ENCODE measurements around the gene ASB9.
"Not testable (repeated sequence)": the region's sequence is repeated elsewhere in the genome, so short reads cannot be mapped to it uniquely, and the experiment has no call there.

The ASB9 gene

GRCh38 chrX:15269618-15270521 lies at the start of gene ASB9:
Gene ASB9, minus strand, starts transcription at chrX:15270083. Its CDS starts 209 bp downstream, at chrX:15269874.
- Mint-ChIP-seq H3K36me3 (ENCODE audit: low read depth) (no peaks in the 10 kb centered on the region), H3K4me3 (peak within 1 kb of the TSS; percentile 0), H3K27me3 (peaks cover 26% of the 10 kb centered on the region), H3K9me3 (no peaks in the 10 kb centered on the region), H3K27ac (peak within 1 kb of the TSS; percentile 1), H3K4me1 (ENCODE audit: low read depth) (peaks cover 12% of the 10 kb centered on the region)
- peak; percentile 32 for DNase-seq

- Mint-ChIP-seq H3K4me3 (no peak overlapping the region), H3K27ac (no peak overlapping the region), H3K4me1 (ENCODE audit: low read depth) (no peaks in the 10 kb centered on the region), H3K9me3 (no peaks in the 10 kb centered on the region), H3K27me3 (peaks cover 18% of the 10 kb centered on the region), H3K36me3 (ENCODE audit: low read depth) (peaks cover 42% of the 10 kb centered on the region)
- DNase-seq: no peak
Measured at GRCh38 chrX:15319075-15319474, 49.2 kb upstream of the ASB9 start.

GRCh38 chrX:15315509-15315908 lies 45.6 kb upstream of the ASB9 start, which contains the start of gene ASB11:
Gene ASB11, minus strand, starts transcription at chrX:15315640. Its CDS starts 35 bp downstream, at chrX:15315605.
- Mint-ChIP-seq H3K36me3 (ENCODE audit: low read depth) (peaks cover 15% of the 10 kb centered on the region), H3K4me3 (no peak within 1 kb of the TSS), H3K4me1 (ENCODE audit: low read depth) (no peaks in the 10 kb centered on the region), H3K9me3 (no peaks in the 10 kb centered on the region), H3K27ac (no peak within 1 kb of the TSS), H3K27me3 (peaks cover 10% of the 10 kb centered on the region)
- DNase-seq: no peak

GRCh38 chrX:15314472-15314871 lies 44.6 kb upstream of the ASB9 start:
- Mint-ChIP-seq H3K4me1 (ENCODE audit: low read depth) (no peaks in the 10 kb centered on the region), H3K4me3 (no peak overlapping the region), H3K36me3 (ENCODE audit: low read depth) (peaks cover 9% of the 10 kb centered on the region), H3K27me3 (peaks cover 13% of the 10 kb centered on the region), H3K9me3 (no peaks in the 10 kb centered on the region), H3K27ac (no peak overlapping the region)
- no peak for DNase-seq

GRCh38 chrX:15311119-15311518 lies 41.2 kb upstream of the ASB9 start:
- no peaks in the 10 kb centered on the region for H3K36me3 Mint-ChIP-seq (ENCODE audit: low read depth)
- no peaks in the 10 kb centered on the region for H3K9me3 Mint-ChIP-seq
- H3K4me3 Mint-ChIP-seq: no peak overlapping the region
- H3K27me3 Mint-ChIP-seq: peaks cover 32% of the 10 kb centered on the region
- no peak for DNase-seq
- H3K4me1 Mint-ChIP-seq (ENCODE audit: low read depth): no peaks in the 10 kb centered on the region
- no peak overlapping the region for H3K27ac Mint-ChIP-seq

GRCh38 chrX:15310117-15310516 lies 40.2 kb upstream of the ASB9 start:
- H3K4me1 Mint-ChIP-seq (ENCODE audit: low read depth): no peaks in the 10 kb centered on the region
- DNase-seq: no peak
- no peak overlapping the region for H3K27ac Mint-ChIP-seq
- no peak overlapping the region for H3K4me3 Mint-ChIP-seq
- no peaks in the 10 kb centered on the region for H3K9me3 Mint-ChIP-seq
- H3K27me3 Mint-ChIP-seq: peaks cover 38% of the 10 kb centered on the region
- no peaks in the 10 kb centered on the region for H3K36me3 Mint-ChIP-seq (ENCODE audit: low read depth)

GRCh38 chrX:15305899-15306298 lies 36.0 kb upstream of the ASB9 start:
- not testable (repeated sequence) for H3K36me3 Mint-ChIP-seq (ENCODE audit: low read depth); DNase-seq; H3K4me1 Mint-ChIP-seq (ENCODE audit: low read depth); H3K4me3 Mint-ChIP-seq; H3K27ac Mint-ChIP-seq; H3K9me3 Mint-ChIP-seq
- H3K27me3 Mint-ChIP-seq: peaks cover 52% of the 10 kb centered on the region

- H3K27me3 Mint-ChIP-seq: peaks cover 45% of the 10 kb centered on the region
- no peaks in the 10 kb centered on the region for H3K36me3 Mint-ChIP-seq (ENCODE audit: low read depth)
- H3K4me1 Mint-ChIP-seq (ENCODE audit: low read depth): peaks cover 5% of the 10 kb centered on the region
- H3K9me3 Mint-ChIP-seq: no peaks in the 10 kb centered on the region
- no peak overlapping the region for H3K4me3 Mint-ChIP-seq
- no peak for DNase-seq
- peak overlapping the region; percentile 1 for H3K27ac Mint-ChIP-seq
Measured at GRCh38 chrX:15301924-15302323, 32.0 kb upstream of the ASB9 start.

GRCh38 chrX:15299941-15300851 lies 30.3 kb upstream of the ASB9 start:
- Mint-ChIP-seq H3K4me1 (ENCODE audit: low read depth) (peaks cover 5% of the 10 kb centered on the region), H3K27me3 (peaks cover 32% of the 10 kb centered on the region), H3K27ac (no peak overlapping the region), H3K9me3 (no peaks in the 10 kb centered on the region), H3K36me3 (ENCODE audit: low read depth) (no peaks in the 10 kb centered on the region), H3K4me3 (no peak overlapping the region)
- no peak for DNase-seq

GRCh38 chrX:15298780-15299179 lies 28.9 kb upstream of the ASB9 start:
- H3K27ac Mint-ChIP-seq: no peak overlapping the region

GRCh38 chrX:15298201-15298600 lies 28.3 kb upstream of the ASB9 start:
- Mint-ChIP-seq H3K36me3 (ENCODE audit: low read depth) (no peaks in the 10 kb centered on the region), H3K4me1 (ENCODE audit: low read depth) (peaks cover 5% of the 10 kb centered on the region), H3K27ac (no peak overlapping the region), H3K4me3 (no peak overlapping the region), H3K9me3 (no peaks in the 10 kb centered on the region), H3K27me3 (peaks cover 32% of the 10 kb centered on the region)
- DNase-seq: no peak

More at GRCh38 chrX:15298780-15299179, 28.9 kb upstream of the ASB9 start:
- Mint-ChIP-seq H3K9me3 (no peaks in the 10 kb centered on the region), H3K4me3 (no peak overlapping the region), H3K36me3 (ENCODE audit: low read depth) (no peaks in the 10 kb centered on the region), H3K4me1 (ENCODE audit: low read depth) (peaks cover 5% of the 10 kb centered on the region), H3K27me3 (peaks cover 28% of the 10 kb centered on the region)
- DNase-seq: no peak

GRCh38 chrX:15293451-15293850 lies 23.6 kb upstream of the ASB9 start:
- DNase-seq: no peak
- Mint-ChIP-seq H3K27me3 (peaks cover 12% of the 10 kb centered on the region), H3K4me3 (no peak overlapping the region), H3K4me1 (ENCODE audit: low read depth) (no peaks in the 10 kb centered on the region), H3K36me3 (ENCODE audit: low read depth) (no peaks in the 10 kb centered on the region), H3K9me3 (no peaks in the 10 kb centered on the region), H3K27ac (no peak overlapping the region)

GRCh38 chrX:15292861-15293260 lies 23.0 kb upstream of the ASB9 start:
- peaks cover 12% of the 10 kb centered on the region for H3K27me3 Mint-ChIP-seq
- H3K9me3 Mint-ChIP-seq: no peaks in the 10 kb centered on the region
- H3K27ac Mint-ChIP-seq: no peak overlapping the region
- no peaks in the 10 kb centered on the region for H3K36me3 Mint-ChIP-seq (ENCODE audit: low read depth)
- H3K4me3 Mint-ChIP-seq: no peak overlapping the region
- DNase-seq: no peak
- no peaks in the 10 kb centered on the region for H3K4me1 Mint-ChIP-seq (ENCODE audit: low read depth)

- no peaks in the 10 kb centered on the region for H3K9me3 Mint-ChIP-seq
- DNase-seq: no peak
- no peak overlapping the region for H3K27ac Mint-ChIP-seq
- H3K4me3 Mint-ChIP-seq: no peak overlapping the region
- H3K36me3 Mint-ChIP-seq (ENCODE audit: low read depth): no peaks in the 10 kb centered on the region
- H3K27me3 Mint-ChIP-seq: peaks cover 46% of the 10 kb centered on the region
- H3K4me1 Mint-ChIP-seq (ENCODE audit: low read depth): no peaks in the 10 kb centered on the region
Measured at GRCh38 chrX:15277604-15278003, 7.7 kb upstream of the ASB9 start.

Measured in activated T-cell treated with anti-CD3 and anti-CD28 coated beads, Interleukin-2, amount 50 U/mL, for 24 hours (primary cell).